Subcutaneous adipose tissue (tissue), 4 donors: ENCODE results near the gene PHRF1. TPM values are rescaled to one million over a fixed set of nuclear protein-coding genes. Genes with fewer than 3 reads are reported as not detected.

Experiments used
- CTCF ChIP-seq: fragments of 450-650 bp; IDR thresholded peaks from one replicate; pipeline ENCODE4 v1.5.1; 2016; ENCODE audit warnings: low read depth, mild to moderate bottlenecking, control low read depth, antibody characterized with exemption, moderate library complexity
- total RNA-seq, 4 donors: library from RNA; depleted of rRNA; stranded (reverse); fragments of >200 nt; gene quantifications; one replicate each; pipeline ENCODE4 v1.1.0, GENCODE V29; 2016

PHRF1 gene
- total RNA-seq, 4 donors from 2014 or later, result 9.0 to 28.4 (median 12.6) TPM

GRCh38 chr11:640021-640706 is 63.9 kb downstream of the PHRF1 start:
- TF ChIP-seq CTCF, result no peak

- TF ChIP-seq CTCF, result no peak
Measured at GRCh38 chr11:641806-642370, 65.6 kb downstream of the PHRF1 start.

GRCh38 chr11:643366-643765 is 67.1 kb downstream of the PHRF1 start:
- TF ChIP-seq CTCF, result no peak

- no peak for TF ChIP-seq CTCF
Measured at GRCh38 chr11:643849-644738, 67.8 kb downstream of the PHRF1 start.

GRCh38 chr11:645536-645935 is 69.3 kb downstream of the PHRF1 start:
- no peak for TF ChIP-seq CTCF

GRCh38 chr11:646214-646613 is 69.9 kb downstream of the PHRF1 start:
- no peak for TF ChIP-seq CTCF

- TF ChIP-seq CTCF, result no peak
Measured at GRCh38 chr11:650482-650881, 74.2 kb downstream of the PHRF1 start.
